ENCODE data around the gene NAT8L.

NAT8L gene

DNA sequence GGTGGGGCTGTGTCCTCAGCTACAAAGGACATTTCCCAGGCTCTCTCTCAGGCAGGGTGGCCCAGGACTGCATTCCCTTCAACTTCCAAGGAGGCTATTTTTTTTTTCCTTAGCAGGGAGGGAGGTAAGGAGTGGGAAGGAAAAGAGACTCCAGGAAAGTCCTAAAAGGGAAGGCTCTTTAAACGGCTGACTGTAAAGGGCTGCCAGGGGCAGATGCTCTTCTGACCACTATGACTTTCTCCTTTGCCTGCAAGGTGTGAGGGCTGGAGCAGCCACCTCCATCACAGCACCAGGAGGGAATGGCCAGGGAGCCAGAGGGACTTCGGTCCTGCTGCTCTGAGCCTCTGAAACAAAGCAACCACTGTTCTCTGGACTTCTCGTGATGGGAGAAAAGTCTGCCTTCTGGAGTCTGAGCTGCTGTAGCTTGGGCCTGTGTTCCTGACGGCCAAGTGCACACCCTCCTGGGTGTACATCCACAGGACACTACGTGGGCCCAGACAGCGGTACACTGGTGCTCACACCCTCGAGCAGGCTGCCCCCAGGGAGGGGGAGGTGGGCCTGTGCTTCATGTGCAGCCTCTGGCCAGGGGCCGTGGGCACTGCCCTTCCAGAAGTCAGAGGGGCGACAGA is 17.9 kb downstream of the NAT8L start:
- DNase-seq: no peak

DNA sequence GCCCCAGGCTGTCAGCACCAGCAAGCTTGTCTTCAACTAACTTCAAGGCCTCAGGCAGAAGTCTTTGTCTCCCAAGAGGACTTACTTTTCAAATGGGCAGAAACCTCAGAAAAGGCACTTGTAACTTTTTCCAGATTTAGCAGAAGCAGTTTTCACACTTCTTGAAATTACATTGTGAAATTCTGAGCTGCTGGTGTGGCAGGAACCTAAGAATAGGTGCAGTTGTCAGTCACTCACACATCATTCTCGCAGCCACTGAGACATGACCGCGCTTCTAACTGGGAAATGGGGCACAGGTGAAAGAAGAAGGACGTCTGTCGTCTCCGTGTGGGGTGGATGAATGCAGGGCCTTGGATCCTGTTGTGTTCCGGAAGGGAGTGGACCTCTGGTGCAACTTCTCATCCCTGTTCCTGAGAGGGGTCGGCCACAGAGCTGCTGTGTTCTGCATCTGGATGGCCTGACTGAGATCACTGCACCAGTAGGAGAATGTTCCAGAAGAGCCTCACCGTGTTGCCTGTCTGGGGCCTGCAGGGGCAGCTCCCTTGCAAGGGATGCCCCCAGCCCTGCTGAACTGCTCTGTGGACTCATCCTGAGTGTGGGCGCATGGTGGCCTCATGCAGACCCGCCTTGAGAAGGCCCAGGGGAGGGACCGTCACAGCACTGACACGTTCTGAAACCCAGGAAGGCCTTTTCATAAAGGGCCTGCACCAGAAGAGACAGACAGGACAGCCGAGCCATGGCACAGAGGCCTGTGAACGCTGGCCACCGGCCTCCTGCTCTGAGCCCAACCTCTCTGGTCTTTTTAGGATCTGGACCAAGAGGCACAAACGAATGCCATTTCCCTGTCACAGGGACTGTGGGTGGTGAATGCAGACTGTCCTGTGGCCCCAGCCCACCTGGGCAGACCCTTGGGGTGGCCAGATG is 18.7 kb downstream of the NAT8L start:
- DNase-seq: no peak

DNA sequence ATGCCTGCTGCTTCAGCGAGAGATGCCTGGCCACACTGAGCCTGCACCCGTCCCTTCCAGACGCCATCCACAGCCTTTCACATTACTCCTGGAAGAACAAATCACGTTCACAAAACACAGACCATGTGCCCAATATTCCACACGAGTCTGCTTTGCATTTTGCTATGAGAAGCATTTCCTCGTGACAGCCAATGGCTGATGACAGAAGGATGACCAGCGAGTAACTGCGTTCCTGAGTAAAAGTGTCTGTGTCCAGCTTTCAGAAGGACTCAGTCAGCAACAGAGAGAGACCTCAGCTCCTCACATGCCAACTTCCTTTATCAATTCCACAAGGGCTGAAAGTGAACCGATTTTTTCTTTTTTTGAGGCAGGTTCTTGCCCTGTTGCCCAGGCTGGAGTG is 19.5 kb downstream of the NAT8L start:
- DNase-seq: no peak

DNA sequence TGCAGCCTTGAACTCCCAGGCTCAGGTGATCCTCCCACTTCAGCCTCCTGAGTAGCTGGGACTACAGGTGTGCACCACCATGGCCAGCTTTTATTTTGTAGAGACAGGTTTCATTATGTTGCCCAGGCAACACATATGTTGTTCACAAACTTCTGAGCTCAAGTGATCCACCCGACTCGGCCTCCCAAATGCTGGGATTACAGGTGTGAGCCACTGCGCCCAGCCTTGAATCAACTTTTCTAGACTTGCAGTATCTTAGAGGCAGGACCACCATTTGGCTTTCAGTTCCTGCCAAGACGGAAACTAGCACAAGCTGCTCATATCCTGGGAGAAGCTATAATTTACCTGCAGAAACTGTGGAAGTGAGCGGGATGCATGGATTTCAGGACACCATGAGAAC is 19.9 kb downstream of the NAT8L start:
- no peak for DNase-seq

DNA sequence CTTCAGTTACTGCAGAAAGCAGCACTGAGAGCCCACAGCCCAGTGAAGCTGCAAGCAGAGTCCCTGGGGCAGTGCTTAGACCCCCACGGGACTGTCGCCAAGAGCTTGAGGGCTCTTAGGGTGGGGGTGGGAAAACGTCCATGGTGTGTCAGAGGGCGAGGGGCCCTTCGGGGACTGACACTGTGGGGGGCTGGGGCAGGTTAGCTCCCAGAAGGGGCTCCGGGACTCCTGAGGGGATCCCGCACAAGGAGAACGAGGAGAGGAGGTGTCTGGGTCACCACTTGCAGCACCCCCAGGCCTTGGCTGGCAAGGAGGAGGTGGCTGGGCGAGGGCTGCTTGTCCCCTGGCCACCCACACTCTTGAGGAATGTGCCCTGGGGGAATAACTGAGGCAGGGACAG is 20.8 kb downstream of the NAT8L start:
- no peak for DNase-seq

DNA sequence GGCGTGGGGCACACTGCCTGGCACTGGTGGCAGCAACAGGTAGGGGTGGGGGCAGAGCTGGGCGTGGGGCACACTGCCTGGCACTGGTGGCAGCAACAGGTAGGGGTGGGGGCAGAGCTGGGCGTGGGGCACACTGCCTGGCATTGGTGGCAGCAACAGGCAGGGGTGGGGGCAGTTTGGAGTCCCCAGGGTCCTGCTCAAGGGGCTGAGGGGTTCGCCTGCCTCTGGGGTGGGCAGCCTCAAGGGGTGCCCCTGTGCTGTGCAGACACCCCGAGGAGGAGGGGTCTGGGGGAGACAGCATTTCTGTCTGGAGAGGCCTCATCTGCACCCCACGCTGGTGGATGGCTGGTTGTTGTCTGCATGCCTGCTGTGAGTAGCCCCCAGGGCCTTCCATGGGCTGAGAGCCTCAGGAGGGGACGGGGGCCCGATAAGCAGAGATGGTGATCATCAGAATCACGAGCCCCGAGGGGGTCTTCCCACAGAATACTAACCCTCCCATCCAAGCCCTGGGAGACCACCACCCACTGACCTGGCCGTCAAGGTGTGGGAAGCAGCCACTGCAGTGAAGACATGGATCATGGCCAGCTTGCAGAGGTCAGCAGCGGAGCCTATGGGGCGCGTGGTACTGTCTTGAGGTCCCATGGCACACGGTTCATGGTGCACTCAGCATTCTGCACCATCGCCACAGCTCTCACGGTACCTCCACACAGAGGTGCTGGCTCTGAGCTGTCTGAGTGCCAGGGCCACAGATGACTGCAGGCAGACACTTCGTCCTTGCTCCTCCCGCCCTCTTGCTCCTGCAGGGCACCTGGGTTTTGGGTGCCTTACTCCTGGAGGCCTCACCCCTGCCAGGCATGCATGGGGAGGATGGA is 21.5 kb downstream of the NAT8L start:
- no peak for DNase-seq

DNA sequence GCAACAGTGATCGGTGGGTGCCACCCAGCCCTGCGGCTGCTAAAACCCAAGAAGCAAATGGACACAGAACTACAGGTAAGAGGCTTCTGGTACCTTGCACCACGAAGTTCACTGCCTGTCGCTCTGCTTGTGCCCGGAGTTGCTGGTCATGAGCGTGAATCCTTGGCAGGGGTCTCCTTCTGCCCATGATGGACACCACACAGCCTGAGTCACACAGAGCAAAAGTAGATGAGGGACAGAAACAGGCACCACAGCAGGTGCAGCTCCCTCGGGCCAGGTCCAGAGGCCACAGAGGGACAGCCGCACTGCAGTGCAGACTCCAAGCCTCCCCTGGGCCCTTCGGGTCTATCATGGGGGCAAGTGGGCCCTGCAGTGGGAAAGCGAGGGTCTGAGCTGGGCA is 22.4 kb downstream of the NAT8L start:
- DNase-seq: no peak

DNA sequence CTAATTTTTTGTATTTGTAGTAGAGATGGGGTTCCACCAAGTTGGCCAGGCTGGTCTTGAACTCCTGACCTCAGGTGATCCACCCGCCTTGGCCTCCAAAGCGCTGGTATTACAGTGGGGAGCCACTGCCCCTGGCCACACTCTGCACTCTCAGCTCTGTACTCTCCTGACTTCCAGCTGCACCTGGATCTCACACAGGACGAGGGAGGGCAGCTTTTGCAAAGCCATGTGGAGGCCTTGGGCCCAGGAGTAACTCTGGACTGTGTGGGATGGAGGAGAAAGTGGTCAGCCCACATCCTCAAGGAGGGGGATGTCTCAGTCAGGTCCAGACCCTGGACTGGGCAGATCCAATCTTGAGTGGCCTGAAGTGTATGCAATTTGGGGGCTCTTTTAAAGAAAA is 23.0 kb downstream of the NAT8L start:
- no peak for DNase-seq

DNA sequence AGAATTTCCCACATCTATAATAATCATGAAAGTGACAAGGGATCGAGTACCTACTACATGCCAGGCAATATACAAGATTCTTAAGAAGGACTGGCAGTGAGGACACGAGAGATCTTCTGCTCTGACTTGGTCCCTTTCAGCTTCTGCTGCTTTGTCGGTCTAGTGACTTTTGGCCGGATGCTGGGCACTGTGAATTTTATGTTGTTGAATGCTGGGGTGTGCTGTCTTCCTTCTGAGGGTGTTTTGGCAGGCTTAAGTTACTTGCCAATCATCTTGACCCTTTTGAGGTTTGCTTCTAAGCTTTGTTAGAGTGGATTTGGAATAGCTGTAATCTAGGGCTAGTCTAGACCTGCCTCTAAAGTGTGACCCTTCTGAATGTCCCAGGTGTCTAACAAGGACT is 23.5 kb downstream of the NAT8L start:
- no peak for DNase-seq

DNA sequence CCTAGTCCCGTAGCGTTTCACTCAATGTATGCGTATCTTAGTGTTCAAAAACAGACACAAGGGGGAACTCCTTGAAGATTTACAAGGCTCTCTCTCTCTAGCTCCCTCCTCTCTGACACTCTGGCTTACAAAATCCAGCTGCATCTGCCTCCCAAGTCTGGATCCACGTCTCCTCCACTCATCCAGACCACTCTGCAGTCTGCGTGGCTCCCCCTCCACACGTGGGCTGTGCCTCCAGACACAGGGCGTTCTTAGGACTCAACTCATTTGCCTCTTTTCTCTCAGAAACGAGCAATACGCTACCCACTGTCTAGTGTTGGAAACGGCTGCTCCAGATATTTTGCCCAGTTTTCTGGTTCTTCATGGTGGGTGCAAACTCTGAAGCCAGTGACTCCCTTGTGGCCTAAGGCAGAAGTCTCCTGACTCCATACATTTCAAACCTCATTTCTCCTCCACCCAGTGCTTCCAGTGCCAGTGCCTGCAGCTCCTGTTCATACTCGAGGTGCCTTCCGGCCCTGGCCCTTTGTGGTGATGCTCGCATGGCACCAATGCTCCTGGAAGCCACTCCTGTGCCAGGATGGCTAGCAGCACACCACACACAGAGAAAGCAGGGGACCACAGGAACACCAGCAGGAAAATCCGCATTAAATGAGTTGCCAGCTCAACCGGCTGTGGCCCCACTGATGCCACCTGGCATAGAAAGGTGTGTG is 24.1 kb downstream of the NAT8L start:
- DNase-seq: no peak

DNA sequence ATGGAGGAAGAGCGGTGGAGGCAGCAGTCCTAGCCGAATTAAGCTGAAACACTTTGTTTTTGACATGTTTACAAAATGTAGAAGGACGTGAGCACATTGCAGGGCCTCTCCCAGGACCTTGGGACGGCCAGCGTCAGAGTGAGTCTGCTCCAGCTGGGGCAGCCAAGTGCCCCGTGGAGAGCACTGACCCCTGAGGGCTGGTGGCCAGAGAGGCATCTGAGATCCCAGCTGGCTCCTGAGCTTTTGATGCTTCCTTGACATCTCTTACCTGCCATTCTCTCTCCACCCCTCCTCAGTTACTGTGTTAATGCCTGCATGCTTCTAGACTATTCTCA is 24.7 kb downstream of the NAT8L start:
- no peak for DNase-seq

DNA sequence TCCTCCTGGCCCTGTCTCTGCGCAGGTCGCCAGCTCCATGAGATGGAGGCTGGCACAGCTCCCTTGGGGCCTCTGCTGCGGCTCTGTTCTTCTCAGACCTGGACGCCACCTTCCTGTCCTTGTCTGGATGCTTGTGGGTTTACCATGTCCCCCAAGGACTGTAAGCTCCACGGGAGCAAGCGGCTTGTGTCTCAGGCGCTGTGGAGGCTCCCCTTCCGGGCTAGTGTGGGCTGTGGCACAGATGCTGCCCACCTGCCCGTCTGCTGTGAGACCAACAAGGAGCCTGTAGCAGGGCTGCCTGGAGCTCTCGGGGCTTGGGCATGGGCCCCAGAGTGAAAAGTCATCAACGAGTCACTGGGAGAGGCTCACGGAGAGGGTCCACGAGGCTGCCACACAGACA is 25.2 kb downstream of the NAT8L start:
- no peak for DNase-seq

DNA sequence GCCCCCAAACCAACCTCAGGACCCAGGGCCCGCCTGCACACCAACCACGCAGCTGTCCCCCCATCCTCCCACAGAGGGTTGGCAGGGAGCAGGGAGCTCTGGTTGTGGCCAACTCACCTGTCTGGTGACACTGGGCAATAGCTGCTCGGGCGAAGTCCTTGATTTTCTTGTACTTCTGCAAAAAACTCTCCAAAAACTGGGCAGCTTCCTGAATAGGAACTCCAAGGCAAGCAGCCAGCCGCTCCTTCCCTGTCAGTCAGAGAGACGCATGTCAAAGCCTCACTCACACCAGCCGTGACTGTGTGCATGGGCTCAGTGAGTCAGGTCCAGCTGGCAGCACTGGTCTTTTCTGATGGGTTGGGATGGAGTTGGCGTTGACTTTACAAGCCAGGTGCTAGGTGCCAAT is 26.4 kb downstream of the NAT8L start:
- no peak for DNase-seq

DNA sequence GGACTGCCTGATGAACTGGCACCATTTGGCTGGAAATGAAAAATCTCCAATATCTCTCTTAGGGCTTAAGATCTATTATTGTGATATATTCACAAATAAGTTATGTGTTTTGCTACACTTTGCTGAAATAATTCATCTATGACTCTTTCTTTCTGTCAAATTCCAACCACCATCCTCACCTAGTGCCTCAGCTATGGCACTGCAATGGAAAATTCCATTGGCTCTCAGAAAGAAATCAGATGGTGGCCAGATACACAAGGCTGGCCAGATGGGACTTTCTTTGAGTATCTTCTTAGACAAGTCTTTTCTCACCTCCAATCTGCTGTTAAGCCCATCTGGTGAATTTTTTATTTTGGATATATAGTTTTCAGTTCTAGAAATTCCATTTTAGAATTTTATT is 28.0 kb downstream of the NAT8L start:
- DNase-seq: no peak

DNA sequence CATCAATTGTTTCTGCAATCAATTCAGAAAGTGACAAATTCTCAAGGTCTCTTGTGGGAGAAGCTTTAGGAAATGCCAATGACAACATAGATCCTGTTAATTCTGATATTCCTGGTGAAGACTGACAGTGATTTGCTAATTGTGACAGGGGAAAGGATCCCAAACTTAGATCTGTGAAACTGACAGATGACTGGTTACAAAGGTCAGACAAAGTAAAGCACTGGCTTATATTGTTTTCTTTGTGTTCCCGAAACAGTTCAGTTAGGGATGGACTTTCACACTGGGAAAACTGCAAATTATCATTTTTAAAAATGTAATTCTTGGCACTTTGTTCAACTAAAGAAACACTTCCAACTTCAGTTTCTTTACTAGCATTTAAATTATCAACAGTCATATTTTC is 30.1 kb downstream of the NAT8L start:
- DNase-seq: no peak

DNA sequence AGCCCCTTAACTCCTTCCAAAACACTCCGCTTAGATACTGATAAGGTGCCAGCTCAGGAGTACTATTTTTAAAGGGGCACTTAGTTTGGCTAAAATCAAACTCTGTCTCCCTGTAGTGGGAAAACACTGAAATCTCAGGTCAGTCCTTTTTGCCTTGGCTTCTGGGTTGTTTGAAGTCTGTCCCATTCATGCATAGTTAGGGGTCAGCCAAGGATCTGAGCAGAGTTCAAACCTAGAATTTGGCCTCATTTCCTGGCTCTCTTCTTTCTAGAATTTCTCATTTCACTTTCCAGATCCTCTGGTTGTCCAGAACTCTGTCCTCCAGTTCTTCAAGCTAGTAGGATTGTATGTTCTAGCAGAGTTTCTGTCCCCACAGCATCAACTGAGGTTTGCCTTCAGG is 31.5 kb downstream of the NAT8L start:
- DNase-seq: no peak

DNA sequence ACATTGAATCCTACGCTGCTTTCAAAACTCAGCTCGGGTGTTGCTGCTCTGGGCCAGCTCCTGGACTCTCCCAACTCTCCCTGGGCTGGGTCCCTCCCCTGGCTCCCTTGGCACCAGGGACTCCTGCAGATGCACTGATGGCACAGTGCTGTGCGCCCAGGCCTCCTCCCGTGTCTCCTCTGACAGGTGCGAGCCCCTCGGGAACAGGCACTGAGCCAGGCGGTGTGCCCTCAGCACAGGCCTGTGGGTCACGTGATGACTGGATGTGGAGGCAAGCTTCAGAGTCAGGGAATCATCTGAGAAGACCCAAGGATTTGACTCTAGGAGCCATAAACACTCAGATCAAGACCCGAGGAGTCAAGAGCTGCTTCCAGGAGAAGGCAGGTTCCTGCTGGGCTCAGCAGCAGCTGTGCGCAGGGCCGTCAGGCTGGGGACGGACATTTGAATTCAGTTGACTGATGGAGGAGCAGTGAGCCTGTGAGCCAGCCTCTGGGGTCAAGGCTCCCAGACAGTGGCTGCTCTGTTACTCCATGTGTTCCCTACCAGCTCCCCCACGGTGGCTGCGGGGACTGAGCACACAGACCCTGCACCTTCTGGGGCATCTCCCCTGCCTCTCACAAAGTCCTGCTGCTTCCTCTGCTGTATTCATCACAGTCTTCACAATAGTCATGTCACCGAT is 33.0 kb downstream of the NAT8L start:
- no peak for DNase-seq

DNA sequence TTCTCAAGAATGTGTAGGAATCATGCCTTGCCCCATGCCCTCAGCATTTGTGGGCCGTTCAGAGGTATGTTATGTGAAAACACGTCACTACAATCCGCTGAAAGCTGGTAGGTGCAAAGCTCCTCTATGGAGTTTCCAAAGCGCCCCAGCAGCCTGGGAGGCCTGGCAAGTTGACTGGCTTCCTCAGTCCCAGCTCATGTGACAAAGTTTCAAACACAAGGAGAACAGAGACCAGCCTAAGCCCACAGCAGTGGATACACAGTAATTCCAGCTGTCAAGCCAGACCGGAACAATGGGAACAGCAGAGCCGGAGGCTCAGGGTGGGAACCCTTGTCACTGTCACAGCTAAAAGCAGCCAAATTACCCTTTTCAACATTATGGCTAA is 33.5 kb downstream of the NAT8L start:
- DNase-seq: no peak

DNA sequence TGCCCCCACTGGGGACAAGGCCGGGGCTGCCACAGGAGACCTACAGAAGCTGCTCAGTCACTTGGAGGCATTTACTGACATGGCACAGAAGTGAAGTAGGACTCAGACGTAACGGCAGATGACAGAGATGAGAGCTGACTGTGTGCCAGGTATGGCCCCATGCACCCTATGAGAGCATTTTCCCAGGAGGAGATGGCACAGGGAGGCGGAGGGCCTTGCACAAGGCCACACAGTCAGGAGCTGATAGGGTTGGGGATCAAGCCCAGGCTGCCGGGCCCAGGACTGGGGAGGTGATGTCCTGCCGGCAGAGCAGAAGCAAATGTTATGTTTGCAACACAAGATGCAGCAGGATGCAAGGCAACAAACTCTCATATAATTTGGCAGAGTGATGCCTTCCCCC is 34.1 kb downstream of the NAT8L start:
- no peak for DNase-seq

DNA sequence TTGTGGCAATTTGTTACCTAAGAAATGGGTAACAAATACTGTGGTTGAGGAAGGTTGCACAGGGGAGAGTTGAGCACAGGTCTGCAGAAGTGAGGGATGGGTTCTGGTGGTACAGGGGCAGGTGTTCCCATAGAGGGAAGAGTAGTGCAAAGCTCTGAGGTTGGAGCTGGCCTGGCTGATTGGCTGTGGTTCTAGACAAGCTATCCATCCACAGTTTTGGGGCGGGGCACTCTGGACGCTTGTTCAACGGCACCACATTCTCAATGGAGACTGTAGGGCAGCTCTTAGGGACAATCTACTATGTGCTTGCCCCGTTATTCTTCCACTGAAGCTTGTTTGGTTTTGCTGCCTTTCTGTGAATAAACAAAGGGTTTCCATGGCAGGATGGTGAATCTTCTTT is 35.4 kb downstream of the NAT8L start:
- DNase-seq: no peak

DNA sequence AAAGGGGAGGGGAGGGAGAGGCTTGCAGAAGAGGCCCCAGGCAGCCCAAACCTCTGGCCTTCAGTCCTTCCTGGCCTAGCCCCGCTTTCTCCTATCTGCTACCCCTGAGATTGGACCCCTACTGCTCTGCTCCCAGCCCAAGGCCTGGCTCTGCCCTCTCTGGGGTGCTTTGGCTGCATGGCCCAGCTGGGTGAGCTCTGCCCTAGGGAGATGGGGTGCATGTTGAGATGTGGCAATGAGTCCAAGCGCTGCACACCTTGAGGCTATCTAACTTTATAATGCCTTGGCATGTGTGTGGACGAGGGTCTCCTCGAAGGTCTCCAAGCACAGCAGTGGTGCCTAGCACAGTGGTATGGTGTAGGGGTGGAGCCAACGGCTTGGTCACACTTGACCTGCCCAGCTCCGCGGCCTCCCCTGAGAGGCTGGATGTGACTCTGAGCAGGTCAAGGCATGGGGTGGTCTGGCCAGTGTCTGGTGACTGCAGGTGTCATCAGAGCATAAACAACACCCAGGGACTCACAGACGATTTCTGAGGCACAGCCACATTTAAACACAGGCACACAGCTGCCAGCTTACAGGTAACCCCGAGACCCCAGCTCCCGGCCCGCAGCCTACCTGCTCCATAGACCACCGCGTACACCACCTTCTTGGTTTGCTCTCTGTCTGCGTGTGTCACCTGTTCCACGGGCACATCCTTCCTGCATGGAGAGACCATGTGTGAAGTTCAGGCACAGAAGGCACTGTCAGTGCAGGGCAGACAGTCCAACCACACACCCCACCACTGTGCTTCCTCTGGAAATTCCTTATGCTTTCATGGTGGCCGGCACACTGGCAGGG is 36.3 kb downstream of the NAT8L start:
- DNase-seq: no peak
